LNCAP (cell line): Measurements from ENCODE around the gene GSTM4.

Source experiments
- CTCF ChIP-seq: fragments of 450-650 bp; IDR thresholded peaks from 2 replicates; pipeline ENCODE4 v1.5.1; 2017; ENCODE audit warnings: mild to moderate bottlenecking

The GSTM4 gene

GRCh38 chr1:109637446-109637845, 18.5 kb upstream of the GSTM4 start:
- TF ChIP-seq CTCF: no peak

GRCh38 chr1:109639063-109639840, 16.6 kb upstream of the GSTM4 start:
- TF ChIP-seq CTCF: no peak

- no peak for TF ChIP-seq CTCF
These were observed 16.1 kb upstream of the GSTM4 start for GRCh38 chr1:109639841-109640184.

GRCh38 chr1:109640285-109640865, 15.5 kb upstream of the GSTM4 start:
- TF ChIP-seq CTCF: peak; percentile 89

- no peak for TF ChIP-seq CTCF
These were observed 14.7 kb upstream of the GSTM4 start for GRCh38 chr1:109641078-109641740.

- TF ChIP-seq CTCF: no peak
These were observed 14.0 kb upstream of the GSTM4 start for GRCh38 chr1:109641861-109642260.

- TF ChIP-seq CTCF: no peak
These were observed 13.3 kb upstream of the GSTM4 start for GRCh38 chr1:109642626-109643025.
